HG02938 (cell line): ENCODE measurements around the gene MAZ.

Experiments used
- ATAC-seq: cut with Tn5 transposase; IDR thresholded peaks from one replicate; pipeline ENCODE4 v1.9.1; 2021; ENCODE audit warnings: mild to moderate bottlenecking, moderate library complexity; ENCODE audit not compliant: unreplicated experiment

Gene MAZ

DNA sequence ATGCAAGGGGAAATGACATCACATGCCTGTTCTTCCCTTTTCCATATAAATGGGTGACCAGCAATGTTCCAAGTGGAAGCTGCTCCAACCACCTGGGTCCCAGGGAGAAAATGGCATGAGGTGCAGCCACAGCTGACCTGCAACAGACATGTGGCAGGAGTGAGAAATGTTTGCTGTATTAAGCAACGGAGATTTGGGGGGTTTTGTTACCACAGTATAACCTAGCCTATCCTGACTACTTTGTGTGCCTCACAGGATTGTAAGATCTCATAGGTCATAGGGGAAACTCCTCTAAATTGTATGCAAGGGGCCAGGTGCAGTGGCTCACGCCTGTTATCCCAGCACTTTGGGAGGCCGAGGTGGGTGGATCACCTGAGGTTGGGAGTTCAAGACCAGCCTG is 44.7 kb downstream of the MAZ start:
- no peak for ATAC-seq

DNA sequence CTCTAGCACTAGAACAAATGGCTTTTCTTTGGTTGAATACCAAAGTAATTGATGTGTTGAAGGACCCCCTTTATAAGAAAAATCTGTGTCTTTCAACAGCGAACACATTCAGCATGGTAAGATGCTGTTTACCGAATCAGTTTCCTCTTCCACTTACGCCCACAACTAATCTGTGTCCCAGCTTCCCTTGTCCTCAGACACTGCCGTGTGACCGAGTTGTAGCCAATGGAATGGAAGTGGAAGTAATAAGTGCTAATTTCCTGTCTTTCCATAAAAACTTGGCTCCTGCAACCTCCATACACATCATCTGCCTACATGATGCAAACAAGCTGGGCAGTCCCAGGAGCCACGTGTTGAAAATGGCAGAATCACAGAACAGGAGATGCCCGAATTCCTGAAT is 46.3 kb downstream of the MAZ start:
- no peak for ATAC-seq

DNA sequence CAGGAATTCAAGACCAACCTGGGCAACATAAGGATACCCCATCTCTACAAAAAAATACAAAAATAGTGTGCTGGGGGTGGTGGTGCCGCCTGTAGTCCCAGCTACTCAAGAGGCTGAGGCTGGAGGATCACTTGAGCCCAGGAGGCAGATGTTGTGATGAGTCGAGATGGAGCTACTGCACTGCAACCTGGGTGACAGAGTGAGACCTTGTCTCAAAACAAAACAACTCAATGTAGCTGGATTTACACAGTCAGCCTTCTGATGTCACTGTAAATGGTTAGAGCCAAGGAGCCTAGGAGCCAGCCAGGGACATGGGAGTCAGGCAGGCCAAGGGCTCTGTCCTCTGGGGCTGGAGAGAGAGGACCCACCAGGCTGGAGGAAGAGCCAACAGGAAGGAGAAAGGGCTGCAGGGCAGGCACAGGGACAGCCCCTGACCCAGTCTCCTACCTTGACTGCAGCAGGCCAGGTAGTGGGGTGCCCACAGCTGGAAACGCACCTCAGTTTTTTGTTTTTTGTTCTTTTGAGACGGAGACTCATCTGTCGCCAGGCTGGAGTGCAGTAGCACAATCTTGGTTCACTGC is 48.3 kb downstream of the MAZ start:
- ATAC-seq = no peak

DNA sequence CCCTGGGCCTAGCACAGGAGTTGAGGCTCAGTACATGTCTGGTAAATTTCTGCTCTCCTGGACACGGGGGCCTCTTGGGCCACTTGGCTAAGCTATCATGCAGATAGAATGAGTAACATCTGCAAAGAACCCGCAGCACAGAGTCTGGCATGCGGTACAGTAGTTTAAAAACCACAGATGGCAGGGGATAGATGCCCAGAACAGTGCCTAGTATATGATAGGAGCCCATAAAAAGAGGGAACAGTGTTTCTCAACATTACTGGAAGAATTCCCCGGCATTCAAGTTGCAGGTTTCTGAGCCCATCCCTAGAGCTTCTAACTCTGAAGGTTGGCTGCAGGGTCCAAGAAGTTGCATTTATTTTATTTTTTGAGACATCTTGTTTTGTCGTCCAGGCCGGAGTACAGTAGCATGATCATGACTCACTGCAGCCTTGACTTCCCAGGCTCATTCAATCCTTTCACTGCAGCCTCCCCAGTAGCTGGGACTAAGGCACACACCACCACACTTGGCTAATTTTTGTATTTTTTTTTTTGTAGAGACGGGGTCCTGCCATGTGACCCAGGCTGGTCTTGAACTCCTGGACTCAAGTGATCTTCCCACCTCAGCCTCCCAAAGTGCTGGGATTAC is 50.9 kb downstream of the MAZ start:
- ATAC-seq = no peak

DNA sequence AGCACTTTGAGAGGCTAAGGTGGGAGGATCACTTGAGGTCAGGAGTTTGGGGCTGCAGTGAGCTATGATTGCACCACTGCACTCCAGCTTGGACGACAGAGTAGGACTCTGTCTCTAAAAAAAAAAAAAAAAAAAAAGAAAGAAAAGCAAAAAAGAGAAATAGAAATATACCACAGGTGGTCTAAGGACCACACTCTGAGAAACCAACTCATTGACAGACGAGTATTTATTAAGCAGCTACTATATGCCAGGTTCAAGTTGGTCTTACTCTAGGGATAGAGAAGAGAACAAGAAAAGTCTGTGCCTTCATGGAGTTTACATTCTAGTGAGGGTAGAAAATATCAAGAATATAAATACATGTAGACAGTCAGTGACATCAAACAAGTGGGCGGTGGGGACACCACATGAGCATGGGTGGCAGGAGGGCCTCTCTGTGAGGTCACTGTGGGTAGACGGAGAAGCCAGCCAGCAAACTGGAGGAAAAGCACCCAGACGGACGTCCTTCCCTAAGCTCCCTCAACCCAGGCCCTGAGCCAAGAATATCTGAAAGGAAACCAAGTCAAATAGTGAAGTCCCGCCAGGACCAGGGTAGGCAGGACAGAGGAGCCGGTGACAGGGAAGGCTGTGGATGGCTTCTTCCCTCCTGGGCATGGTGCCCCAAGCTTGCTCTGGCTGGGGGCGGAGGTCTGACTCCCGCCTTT is 52.0 kb downstream of the MAZ start:
- no peak for ATAC-seq

DNA sequence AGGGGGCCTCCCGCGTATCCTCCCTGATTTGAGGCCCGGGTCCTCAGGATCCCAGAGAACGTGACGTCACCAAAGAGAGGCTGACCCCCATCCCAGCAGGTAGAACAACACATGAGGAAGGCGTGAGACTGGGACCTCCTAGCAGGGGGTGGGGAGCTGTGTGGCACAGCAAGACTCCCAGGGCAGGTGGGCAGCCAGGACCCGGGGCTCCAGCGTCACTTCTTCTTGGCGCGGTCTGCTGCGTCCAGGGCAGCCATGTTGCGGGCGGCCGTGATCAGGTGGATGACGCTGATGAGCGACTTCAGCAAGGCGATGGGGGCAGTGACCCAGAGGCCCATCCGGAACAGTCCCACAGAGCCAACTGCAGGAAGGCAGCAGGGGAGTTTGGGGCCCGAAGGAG is 52.6 kb downstream of the MAZ start:
- ATAC-seq = no peak

DNA sequence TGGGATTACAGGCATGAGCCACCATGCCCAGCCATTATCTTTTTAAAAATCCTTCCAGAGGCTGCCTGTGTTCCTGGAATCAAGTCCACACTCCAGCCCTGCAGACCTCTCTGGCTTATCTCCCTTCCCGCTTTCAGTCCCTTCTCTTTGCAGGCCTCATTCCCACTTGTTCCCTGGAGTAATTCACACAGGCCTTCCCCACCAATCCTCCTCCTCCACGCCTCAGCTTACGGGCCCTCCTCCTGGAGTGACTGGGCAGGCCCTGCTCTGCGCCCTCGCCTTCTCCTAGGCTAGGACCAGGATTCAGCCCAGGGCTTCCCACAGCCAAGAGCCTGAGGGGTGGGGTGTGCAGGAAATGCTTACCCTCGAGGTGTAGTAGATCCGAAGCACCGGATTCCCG is 53.9 kb downstream of the MAZ start:
- no peak for ATAC-seq
